GM23248 (cell line): ENCODE results near the gene GOLGA8A. TPM values are rescaled to one million over a fixed set of nuclear protein-coding genes. Genes with fewer than 3 reads are reported as not detected.
"Not testable (repeated sequence)": the region's sequence is repeated elsewhere in the genome, so short reads cannot be mapped to it uniquely, and the experiment has no call there.

Source experiments
- DNase-seq: peaks from one replicate; pipeline ENCODE4 v3.0.0-alpha.2; 2015
- H2AFZ ChIP-seq: fragments of 200-600 bp; sonication (generic); 2 replicates; pipeline ENCODE4 v1.6.1; 2016; ENCODE audit warnings: antibody characterized with exemption
- H3F3A ChIP-seq: fragments of 200-600 bp; sonication (generic); 2 replicates; pipeline ENCODE4 v1.6.1; 2016; ENCODE audit warnings: mild to moderate bottlenecking, antibody characterized with exemption, mixed run types; ENCODE audit not compliant: insufficient read depth
- H3K27ac ChIP-seq: fragments of 200-600 bp; sonication (generic); 2 replicates; pipeline ENCODE4 v1.5.1; 2016; ENCODE audit warnings: mild to moderate bottlenecking
- H3K27me3 ChIP-seq: fragments of 200-600 bp; sonication (generic); replicated peaks from 2 replicates; pipeline ENCODE4 v1.6.1; 2016; ENCODE audit warnings: mild to moderate bottlenecking; ENCODE audit not compliant: insufficient read depth
- H3K36me3 ChIP-seq: fragments of 200-600 bp; sonication (generic); 2 replicates; pipeline ENCODE4 v1.6.1; 2016; ENCODE audit warnings: low read depth, mild to moderate bottlenecking
- H3K4me1 ChIP-seq: fragments of 200-600 bp; sonication (generic); 2 replicates; pipeline ENCODE4 v1.6.1; 2016; ENCODE audit warnings: mild to moderate bottlenecking; ENCODE audit not compliant: insufficient read depth
- H3K4me2 ChIP-seq: fragments of 200-600 bp; sonication (generic); one replicate; pipeline ENCODE4 v1.6.1; 2016; ENCODE audit warnings: mild to moderate bottlenecking; ENCODE audit not compliant: unreplicated experiment
- H3K4me3 ChIP-seq: fragments of 200-600 bp; sonication (generic); 2 replicates; pipeline ENCODE4 v1.5.1; 2016; ENCODE audit warnings: mild to moderate bottlenecking
- H3K79me2 ChIP-seq: fragments of 200-600 bp; sonication (generic); 2 replicates; pipeline ENCODE4 v1.6.1; 2016; ENCODE audit warnings: mild to moderate bottlenecking; ENCODE audit not compliant: insufficient read depth
- H3K9ac ChIP-seq: fragments of 200-600 bp; sonication (generic); 2 replicates; pipeline ENCODE4 v1.6.1; 2016; ENCODE audit warnings: mild to moderate bottlenecking
- H3K9me2 ChIP-seq: fragments of 200-600 bp; sonication (generic); 2 replicates; pipeline ENCODE4 v1.6.1; 2016; ENCODE audit warnings: mixed run types, mild to moderate bottlenecking, moderate library complexity; ENCODE audit not compliant: insufficient read depth
- H3K9me3 ChIP-seq: fragments of 200-600 bp; sonication (generic); one replicate; pipeline ENCODE4 v1.6.1; 2017; ENCODE audit warnings: low read depth
- H4K20me1 ChIP-seq: fragments of 200-600 bp; sonication (generic); 2 replicates; pipeline ENCODE4 v1.6.0; 2016; ENCODE audit not compliant: insufficient read depth
- WGBS, 2 experiments: methylation state at CpG; one replicate each; pipeline ENCODE4 v1.1.6; 2015 to 2017; ENCODE audit warnings: low lambda C conversion rate in 2 of 2, low coverage in 1 of 2; ENCODE audit errors: missing lambda C conversion rate in 2 of 2; 5-methylcytosine and 5-hydroxymethylcytosine counted together
- in situ Hi-C: fragments of 300-500 bp; cut with MboI; formaldehyde crosslinking; loops from 2 replicates; pipeline ENCODE4 v1.15.0; 2020
- polyA plus RNA-seq: library from polyadenylated mRNA; unstranded; fragments of >200 nt; fragmentation: Nextera tagmentation; extraction: Ambion mirVana; gene quantifications from 2 replicates; pipeline ENCODE4 v1.2.1, GENCODE V29; 2016
- total RNA-seq: library from RNA; depleted of rRNA; stranded (reverse); fragments of >200 nt; shearing (Covaris generic); gene quantifications from 2 replicates; pipeline ENCODE4 v1.2.3, GENCODE V29; 2014; rRNA removed

The GOLGA8A gene
- total and polyA plus RNA-seq, 2 experiments from 2014 or later = 14.5 to 22.5 TPM

- in situ Hi-C loops, DNase-seq, H3K27ac ChIP-seq, H3K9me2 ChIP-seq, H3K9ac ChIP-seq, H3K27me3 ChIP-seq, H3F3A ChIP-seq, H2AFZ ChIP-seq, H3K4me3 ChIP-seq, H3K4me1 ChIP-seq, H4K20me1 ChIP-seq, H3K4me2 ChIP-seq, H3K36me3 ChIP-seq, H3K9me3 ChIP-seq, H3K79me2 ChIP-seq: not testable (repeated sequence)
- no CpG with 5 or more reads among the region's 16 CpGs for WGBS, 2 experiments
These were observed 48.0 kb downstream of the GOLGA8A start for GRCh38 chr15:34389594-34390086.

Other genes starting within 250 kb of the GOLGA8A start
- 39.3 and 50.8 TPM in 2 replicates for gene KATNBL1, start 227.7 kb downstream of the GOLGA8A start, total RNA-seq
- gene KATNBL1, start 227.7 kb downstream of the GOLGA8A start, polyA plus RNA-seq = 51.9 and 57.1 TPM in 2 replicates
- gene EMC4, start 212.8 kb downstream of the GOLGA8A start, total RNA-seq = 131 and 154 TPM in 2 replicates
- 210 and 215 TPM in 2 replicates for gene EMC4, start 212.8 kb downstream of the GOLGA8A start, polyA plus RNA-seq
- gene SLC12A6, start 100.0 kb downstream of the GOLGA8A start, total RNA-seq = 19.2 TPM in 2 replicates
- gene SLC12A6, start 100.0 kb downstream of the GOLGA8A start, polyA plus RNA-seq = 4.3 and 4.8 TPM in 2 replicates
- gene NOP10, start 94.7 kb downstream of the GOLGA8A start, total RNA-seq = 208 and 255 TPM in 2 replicates
- gene NOP10, start 94.7 kb downstream of the GOLGA8A start, polyA plus RNA-seq = 425 and 426 TPM in 2 replicates
- not detected in 2 replicates for gene NUTM1, start 94.5 kb downstream of the GOLGA8A start, total RNA-seq
- gene NUTM1, start 94.5 kb downstream of the GOLGA8A start, polyA plus RNA-seq = not detected in 2 replicates
- 17.5 and 34.1 TPM in 2 replicates for gene LPCAT4, start 70.6 kb downstream of the GOLGA8A start, total RNA-seq
- gene LPCAT4, start 70.6 kb downstream of the GOLGA8A start, polyA plus RNA-seq = 24.4 and 24.7 TPM in 2 replicates
- gene GOLGA8B, start 145.8 kb upstream of the GOLGA8A start, total RNA-seq = 13.5 and 29.2 TPM in 2 replicates
- gene GOLGA8B, start 145.8 kb upstream of the GOLGA8A start, polyA plus RNA-seq = 17.5 and 19.8 TPM in 2 replicates